Measurements from ENCODE around the gene ADRB2. TPM values are rescaled to one million over a fixed set of nuclear protein-coding genes. Genes with fewer than 3 reads are reported as not detected.

The ADRB2 gene
- total RNA-seq, 1 experiment from 2014 or later: not detected

DNA sequence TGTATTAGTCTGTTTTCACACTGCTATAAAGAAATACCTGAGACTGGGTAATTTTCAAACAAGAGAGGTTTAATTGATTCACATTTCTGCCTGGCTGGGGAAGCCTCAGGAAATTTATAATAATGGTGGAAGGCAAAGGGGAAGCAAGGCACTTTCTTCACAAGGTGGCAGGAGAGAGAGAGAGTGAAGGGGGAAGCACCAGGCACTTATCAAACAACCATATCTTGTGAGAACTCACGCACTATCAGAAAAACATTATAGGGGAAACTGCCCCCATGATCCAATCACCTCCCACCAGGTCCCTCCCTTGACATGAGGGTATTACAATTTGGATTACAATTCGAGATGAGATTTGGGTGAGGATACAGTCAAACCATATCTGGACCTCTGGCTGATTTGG, 34.7 kb downstream of the ADRB2 start:
- H3K4me3 Mint-ChIP-seq (ENCODE audit: unreplicated experiment): no peak overlapping the region

DNA sequence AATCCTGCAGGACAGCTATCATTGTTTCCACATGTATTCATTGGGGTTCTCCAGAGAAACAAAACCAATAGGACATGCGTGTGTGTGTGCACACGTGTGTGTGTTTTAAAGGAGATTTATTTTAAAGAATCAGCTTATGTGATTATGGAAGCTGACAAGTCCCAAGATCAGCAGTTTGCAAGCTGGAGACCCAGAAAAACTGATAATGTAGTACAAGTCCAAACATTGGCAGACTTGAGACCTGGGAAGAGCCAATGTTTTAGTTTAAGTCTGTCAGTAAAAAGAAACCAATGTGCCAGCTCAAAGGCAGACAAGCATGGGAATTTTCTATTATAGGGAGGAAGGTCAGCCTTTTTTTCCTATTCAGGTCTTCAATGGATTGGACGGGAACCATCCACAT, 35.3 kb downstream of the ADRB2 start:
- Mint-ChIP-seq H3K4me1 (ENCODE audit: low read depth, unreplicated experiment) (no peaks in the 10 kb centered on the region), H3K27ac (ENCODE audit: unreplicated experiment) (no peak overlapping the region), H3K36me3 (ENCODE audit: insufficient read depth, unreplicated experiment) (no peaks in the 10 kb centered on the region), H3K4me3 (ENCODE audit: unreplicated experiment) (no peak overlapping the region), H3K9me3 (ENCODE audit: unreplicated experiment) (no peaks in the 10 kb centered on the region), H3K27me3 (ENCODE audit: insufficient read depth, unreplicated experiment) (peaks cover 16% of the 10 kb centered on the region)
- no peak for DNase-seq
- H3K27me3 ChIP-seq (replicated peaks; ENCODE audit: control insufficient read depth, insufficient read depth, low read length): no peaks in the 10 kb centered on the region; the same call in 1 of the 2 replicates
- BruUV-seq (replicated peaks): no TSS peak
- TF ChIP-seq, protein P1, sequence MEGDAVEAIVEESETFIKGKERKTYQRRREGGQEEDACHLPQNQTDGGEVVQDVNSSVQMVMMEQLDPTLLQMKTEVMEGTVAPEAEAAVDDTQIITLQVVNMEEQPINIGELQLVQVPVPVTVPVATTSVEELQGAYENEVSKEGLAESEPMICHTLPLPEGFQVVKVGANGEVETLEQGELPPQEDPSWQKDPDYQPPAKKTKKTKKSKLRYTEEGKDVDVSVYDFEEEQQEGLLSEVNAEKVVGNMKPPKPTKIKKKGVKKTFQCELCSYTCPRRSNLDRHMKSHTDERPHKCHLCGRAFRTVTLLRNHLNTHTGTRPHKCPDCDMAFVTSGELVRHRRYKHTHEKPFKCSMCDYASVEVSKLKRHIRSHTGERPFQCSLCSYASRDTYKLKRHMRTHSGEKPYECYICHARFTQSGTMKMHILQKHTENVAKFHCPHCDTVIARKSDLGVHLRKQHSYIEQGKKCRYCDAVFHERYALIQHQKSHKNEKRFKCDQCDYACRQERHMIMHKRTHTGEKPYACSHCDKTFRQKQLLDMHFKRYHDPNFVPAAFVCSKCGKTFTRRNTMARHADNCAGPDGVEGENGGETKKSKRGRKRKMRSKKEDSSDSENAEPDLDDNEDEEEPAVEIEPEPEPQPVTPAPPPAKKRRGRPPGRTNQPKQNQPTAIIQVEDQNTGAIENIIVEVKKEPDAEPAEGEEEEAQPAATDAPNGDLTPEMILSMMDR (IDR thresholded peaks at IDR 0.05; ENCODE audit: insufficient read depth in 1 of 2, low read depth in 1 of 2, low read length in 1 of 2, severe bottlenecking in 1 of 2, unreplicated experiment in 1 of 2): no peak
- no peaks in the 10 kb centered on the region for H3K4me1 ChIP-seq
- ChIA-PET CTCF (no interaction called here), POLR2A (no interaction called here)
- H3K4me3 ChIP-seq (ENCODE audit: low read depth, low read length): no peak overlapping the region
- H3K36me3 ChIP-seq (ENCODE audit: control insufficient read depth, insufficient read depth, low read length): no peaks in the 10 kb centered on the region
- intact Hi-C loops (cut with micrococcal nuclease; ENCODE audit: unreplicated experiment): no loop called here
- H3K9me3 ChIP-seq: no peaks in the 10 kb centered on the region

More for the DNA sequence above, 34.7 kb downstream of the ADRB2 start:
- no peak overlapping the region for H3K27ac Mint-ChIP-seq (ENCODE audit: unreplicated experiment)
- H3K27me3 ChIP-seq (replicated peaks; ENCODE audit: control insufficient read depth, insufficient read depth, low read length): no peaks in the 10 kb centered on the region; the same call in 1 of the 2 replicates
- no peaks in the 10 kb centered on the region for H3K36me3 Mint-ChIP-seq (ENCODE audit: insufficient read depth, unreplicated experiment)
- no peaks in the 10 kb centered on the region for H3K36me3 ChIP-seq (ENCODE audit: control insufficient read depth, insufficient read depth, low read length)
- H3K9me3 ChIP-seq: no peaks in the 10 kb centered on the region
- H3K4me3 ChIP-seq (ENCODE audit: low read depth, low read length): no peak overlapping the region
- no peaks in the 10 kb centered on the region for H3K9me3 Mint-ChIP-seq (ENCODE audit: unreplicated experiment)
- peaks cover 20% of the 10 kb centered on the region for H3K27me3 Mint-ChIP-seq (ENCODE audit: insufficient read depth, unreplicated experiment)
- no peaks in the 10 kb centered on the region for H3K4me1 Mint-ChIP-seq (ENCODE audit: low read depth, unreplicated experiment)
- CTCF ChIA-PET: no interaction called here
- BruUV-seq (replicated peaks): no TSS peak
- intact Hi-C loops (cut with micrococcal nuclease; ENCODE audit: unreplicated experiment): no loop called here
- TF ChIP-seq, protein P1 (IDR thresholded peaks at IDR 0.05; ENCODE audit: insufficient read depth in 1 of 2, low read depth in 1 of 2, low read length in 1 of 2, severe bottlenecking in 1 of 2, unreplicated experiment in 1 of 2): no peak
- no peak for DNase-seq
- H3K4me1 ChIP-seq: no peaks in the 10 kb centered on the region
- POLR2A ChIA-PET: no interaction called here

GRCh38 chr5:148864113-148864841, 37.9 kb downstream of the ADRB2 start:
- Mint-ChIP-seq H3K36me3 (ENCODE audit: insufficient read depth, unreplicated experiment) (no peaks in the 10 kb centered on the region), H3K27me3 (ENCODE audit: insufficient read depth, unreplicated experiment) (peaks cover 6% of the 10 kb centered on the region), H3K4me1 (ENCODE audit: low read depth, unreplicated experiment) (no peaks in the 10 kb centered on the region), H3K27ac (ENCODE audit: unreplicated experiment) (no peak overlapping the region), H3K4me3 (ENCODE audit: unreplicated experiment) (no peak overlapping the region), H3K9me3 (ENCODE audit: unreplicated experiment) (no peaks in the 10 kb centered on the region)
- Histone ChIP-seq H3K4me1 (no peaks in the 10 kb centered on the region), H3K9me3 (no peaks in the 10 kb centered on the region), H3K36me3 (ENCODE audit: control insufficient read depth, insufficient read depth, low read length) (no peaks in the 10 kb centered on the region), H3K4me3 (ENCODE audit: low read depth, low read length) (no peak overlapping the region), H3K27me3 (replicated peaks; ENCODE audit: control insufficient read depth, insufficient read depth, low read length) (no peaks in the 10 kb centered on the region; the same call in 1 of the 2 replicates)
- no TSS peak for BruUV-seq (replicated peaks)
- ChIA-PET POLR2A (no interaction called here), CTCF (no interaction called here)
- DNase-seq: no peak
- TF ChIP-seq, protein P1 (IDR thresholded peaks at IDR 0.05; ENCODE audit: insufficient read depth in 1 of 2, low read depth in 1 of 2, low read length in 1 of 2, severe bottlenecking in 1 of 2, unreplicated experiment in 1 of 2): no peak
- intact Hi-C loops (cut with micrococcal nuclease; ENCODE audit: unreplicated experiment): no loop called here
